GM19351 (cell line): ENCODE data around the gene MAP2K2.

Experiments used
- ATAC-seq: cut with Tn5 transposase; IDR thresholded peaks from one replicate; pipeline ENCODE4 v1.9.1; 2021; ENCODE audit warnings: mild to moderate bottlenecking, moderate library complexity; ENCODE audit not compliant: unreplicated experiment

MAP2K2 gene

GRCh38 chr19:4046946-4047683 is 76.8 kb downstream of the MAP2K2 start:
- no peak for ATAC-seq

- ATAC-seq: no peak
Observed at GRCh38 chr19:4046362-4046691, 77.6 kb downstream of the MAP2K2 start.

- ATAC-seq: no peak
Observed at GRCh38 chr19:4045597-4046361, 78.1 kb downstream of the MAP2K2 start.

GRCh38 chr19:4044990-4045465 is 78.9 kb downstream of the MAP2K2 start:
- no peak for ATAC-seq

GRCh38 chr19:4043966-4044715 is 79.8 kb downstream of the MAP2K2 start:
- ATAC-seq: no peak

- no peak for ATAC-seq
Observed at GRCh38 chr19:4043401-4043800, 80.5 kb downstream of the MAP2K2 start.

- ATAC-seq: no peak
Observed at GRCh38 chr19:4042731-4043082, 81.2 kb downstream of the MAP2K2 start.

- ATAC-seq: no peak
Observed at GRCh38 chr19:4042064-4042730, 81.7 kb downstream of the MAP2K2 start.
